ENCODE measurements around the gene HERC3.

Gene HERC3

GRCh38 chr4:88747351-88747750 lies 155.1 kb downstream of the HERC3 start:
- DNase-seq: no peak

- no peak for DNase-seq
These were observed 158.1 kb downstream of the HERC3 start for GRCh38 chr4:88750369-88750768.

GRCh38 chr4:88751258-88752075 lies 159.2 kb downstream of the HERC3 start:
- DNase-seq: no peak

- DNase-seq: no peak
These were observed 159.8 kb downstream of the HERC3 start for GRCh38 chr4:88752076-88752463.

GRCh38 chr4:88752754-88753153 lies 160.5 kb downstream of the HERC3 start:
- no peak for DNase-seq

- DNase-seq: no peak
These were observed 161.6 kb downstream of the HERC3 start for GRCh38 chr4:88753658-88754571.

- no peak for DNase-seq
These were observed 162.5 kb downstream of the HERC3 start for GRCh38 chr4:88754796-88755195.

GRCh38 chr4:88755454-88755853 lies 163.2 kb downstream of the HERC3 start:
- DNase-seq: no peak

- no peak for DNase-seq
These were observed 163.9 kb downstream of the HERC3 start for GRCh38 chr4:88756149-88756548.

- no peak for DNase-seq
These were observed 164.8 kb downstream of the HERC3 start for GRCh38 chr4:88757067-88757466.

- DNase-seq: no peak
These were observed 165.5 kb downstream of the HERC3 start for GRCh38 chr4:88757776-88758175.
